ENCODE results near the gene CTH. TPM values are rescaled to one million over a fixed set of nuclear protein-coding genes. Genes with fewer than 3 reads are reported as not detected.
"Not testable (repeated sequence)": the region's sequence is repeated elsewhere in the genome, so short reads cannot be mapped to it uniquely, and the experiment has no call there.

CTH gene
- total RNA-seq, 1 experiment from 2014 or later, result 14.7 TPM

DNA sequence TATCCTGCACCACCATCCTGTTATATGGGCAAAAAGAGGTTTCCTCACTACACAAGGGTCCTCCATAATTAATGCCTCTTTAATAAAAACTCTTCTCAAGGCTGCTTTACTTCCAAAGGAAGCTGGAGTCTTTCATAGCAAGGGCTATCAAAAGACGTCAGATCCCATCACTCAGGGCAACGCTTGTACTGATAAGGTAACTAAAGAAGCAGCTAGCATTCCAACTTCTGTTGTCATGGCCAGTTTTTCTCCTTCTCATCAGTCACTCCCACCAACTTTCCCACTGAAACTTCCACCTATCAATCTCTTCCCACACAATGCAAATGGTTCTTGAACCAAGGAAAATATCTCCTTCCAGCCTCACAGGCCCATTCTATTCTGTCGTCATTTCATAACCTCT lies 39.5 kb upstream of the CTH start:
- H3K79me2 ChIP-seq (ENCODE audit: insufficient read depth, low read length); POLR2A ChIA-PET; CTCF ChIA-PET; H3K9me2 ChIP-seq (ENCODE audit: insufficient read depth); DNase-seq (ENCODE audit: low read depth, low spot score); H3K27me3 ChIP-seq (ENCODE audit: insufficient read depth, low read length); RAD21 ChIA-PET (ENCODE audit: low non-redundant PET in 1 of 2, low total read pairs in 2 of 2, uncharacterized antibody in 2 of 2, unreplicated experiment in 2 of 2); H3K27ac ChIP-seq (ENCODE audit: low read depth, low read length); ATAC-seq; intact Hi-C loops (cut with micrococcal nuclease); H3K9ac ChIP-seq (ENCODE audit: low read length); H3K4me3 ChIP-seq (replicated peaks in 1 of 2; ENCODE audit: low read depth in 1 of 2, low read length in 2 of 2); H2AFZ ChIP-seq (ENCODE audit: low read depth, low read length, poor library complexity, severe bottlenecking); H4K20me1 ChIP-seq (ENCODE audit: insufficient read depth); H3K9me3 ChIP-seq (ENCODE audit: control insufficient read depth in 1 of 2, insufficient read depth in 1 of 2, low read depth in 1 of 2, low read length in 2 of 2); H3K4me2 ChIP-seq (ENCODE audit: low read length); H3K36me3 ChIP-seq (ENCODE audit: control insufficient read depth in 1 of 2, insufficient read depth in 2 of 2, low read length in 2 of 2); BruUV-seq (replicated peaks): not testable (repeated sequence)
- H3K4me1 ChIP-seq (ENCODE audit: control insufficient read depth in 1 of 2, insufficient read depth in 2 of 2, low read length in 2 of 2), result peaks cover 15 to 24% of the 10 kb centered on the region in 2 experiments

DNA sequence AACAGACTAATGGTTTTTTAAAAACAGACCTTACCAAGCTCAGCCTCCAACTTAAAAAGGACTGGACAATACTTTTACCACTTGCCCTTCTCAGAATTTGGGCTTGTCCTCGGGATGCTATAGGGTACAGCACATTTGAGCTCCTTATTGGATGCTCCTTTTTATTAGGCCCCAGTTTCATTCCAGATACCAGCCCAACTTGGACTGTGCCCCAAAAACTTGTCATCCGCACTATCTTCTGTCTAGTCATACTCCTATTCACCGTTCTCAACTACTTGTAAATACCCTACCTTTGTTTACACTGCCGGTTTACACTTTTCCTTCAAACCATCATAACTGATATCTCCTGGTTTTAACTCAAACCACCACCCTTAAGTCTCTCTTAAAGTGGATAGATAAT lies 38.6 kb upstream of the CTH start:
- Histone ChIP-seq H3K9me2 (ENCODE audit: insufficient read depth) (no peaks in the 10 kb centered on the region), H3K9ac (ENCODE audit: low read length) (no peak overlapping the region), H3K9me3 (ENCODE audit: control insufficient read depth in 1 of 2, insufficient read depth in 1 of 2, low read depth in 1 of 2, low read length in 2 of 2) (no peaks in the 10 kb centered on the region), H3K36me3 (ENCODE audit: control insufficient read depth in 1 of 2, insufficient read depth in 2 of 2, low read length in 2 of 2) (no peaks in the 10 kb centered on the region), H4K20me1 (ENCODE audit: insufficient read depth) (no peaks in the 10 kb centered on the region), H3K4me3 (replicated peaks in 1 of 2; ENCODE audit: low read depth in 1 of 2, low read length in 2 of 2) (no peak overlapping the region), H3K4me1 (ENCODE audit: control insufficient read depth in 1 of 2, insufficient read depth in 2 of 2, low read length in 2 of 2) (peaks cover 9 to 16% of the 10 kb centered on the region in 2 experiments), H3K27me3 (ENCODE audit: insufficient read depth, low read length) (no peaks in the 10 kb centered on the region), H3K79me2 (ENCODE audit: insufficient read depth, low read length) (no peaks in the 10 kb centered on the region), H3K4me2 (ENCODE audit: low read length) (no peak overlapping the region), H2AFZ (ENCODE audit: low read depth, low read length, poor library complexity, severe bottlenecking) (no peak overlapping the region), H3K27ac (ENCODE audit: low read depth, low read length) (no peak overlapping the region)
- ATAC-seq, result no peak
- ChIA-PET POLR2A (no interaction called here), CTCF (no interaction called here), RAD21 (ENCODE audit: low non-redundant PET in 1 of 2, low total read pairs in 2 of 2, uncharacterized antibody in 2 of 2, unreplicated experiment in 2 of 2) (no interaction called here)
- no TSS peak for BruUV-seq (replicated peaks)
- no peak for TF ChIP-seq CEBPB (IDR thresholded peaks at IDR 0.05; ENCODE audit: low read depth)
- TF ChIP-seq TCF7L2 (IDR thresholded peaks at IDR 0.05; ENCODE audit: borderline replicate concordance, extremely low read depth, insufficient read depth, insufficient read length), result no peak
- TF ChIP-seq POLR2A (IDR thresholded peaks at IDR 0.05; ENCODE audit: borderline replicate concordance, extremely low read depth, insufficient read depth, insufficient read length), result no peak
- TF ChIP-seq ZNF274 (IDR thresholded peaks at IDR 0.05; ENCODE audit: low read depth, low read length), result no peak
- no peak for TF ChIP-seq EZH2phosphoT487 (IDR thresholded peaks at IDR 0.05; ENCODE audit: borderline replicate concordance)
- no peak for TF ChIP-seq SP1 (IDR thresholded peaks at IDR 0.05; ENCODE audit: low read depth)
- TF ChIP-seq, protein P1, sequence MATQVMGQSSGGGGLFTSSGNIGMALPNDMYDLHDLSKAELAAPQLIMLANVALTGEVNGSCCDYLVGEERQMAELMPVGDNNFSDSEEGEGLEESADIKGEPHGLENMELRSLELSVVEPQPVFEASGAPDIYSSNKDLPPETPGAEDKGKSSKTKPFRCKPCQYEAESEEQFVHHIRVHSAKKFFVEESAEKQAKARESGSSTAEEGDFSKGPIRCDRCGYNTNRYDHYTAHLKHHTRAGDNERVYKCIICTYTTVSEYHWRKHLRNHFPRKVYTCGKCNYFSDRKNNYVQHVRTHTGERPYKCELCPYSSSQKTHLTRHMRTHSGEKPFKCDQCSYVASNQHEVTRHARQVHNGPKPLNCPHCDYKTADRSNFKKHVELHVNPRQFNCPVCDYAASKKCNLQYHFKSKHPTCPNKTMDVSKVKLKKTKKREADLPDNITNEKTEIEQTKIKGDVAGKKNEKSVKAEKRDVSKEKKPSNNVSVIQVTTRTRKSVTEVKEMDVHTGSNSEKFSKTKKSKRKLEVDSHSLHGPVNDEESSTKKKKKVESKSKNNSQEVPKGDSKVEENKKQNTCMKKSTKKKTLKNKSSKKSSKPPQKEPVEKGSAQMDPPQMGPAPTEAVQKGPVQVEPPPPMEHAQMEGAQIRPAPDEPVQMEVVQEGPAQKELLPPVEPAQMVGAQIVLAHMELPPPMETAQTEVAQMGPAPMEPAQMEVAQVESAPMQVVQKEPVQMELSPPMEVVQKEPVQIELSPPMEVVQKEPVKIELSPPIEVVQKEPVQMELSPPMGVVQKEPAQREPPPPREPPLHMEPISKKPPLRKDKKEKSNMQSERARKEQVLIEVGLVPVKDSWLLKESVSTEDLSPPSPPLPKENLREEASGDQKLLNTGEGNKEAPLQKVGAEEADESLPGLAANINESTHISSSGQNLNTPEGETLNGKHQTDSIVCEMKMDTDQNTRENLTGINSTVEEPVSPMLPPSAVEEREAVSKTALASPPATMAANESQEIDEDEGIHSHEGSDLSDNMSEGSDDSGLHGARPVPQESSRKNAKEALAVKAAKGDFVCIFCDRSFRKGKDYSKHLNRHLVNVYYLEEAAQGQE (IDR thresholded peaks at IDR 0.05; ENCODE audit: low read depth), result no peak
- TF ChIP-seq EGR1 (IDR thresholded peaks at IDR 0.05; ENCODE audit: low read depth), result no peak
- TF ChIP-seq JUND (IDR thresholded peaks at IDR 0.05), result no peak
- TF ChIP-seq, protein P2, sequence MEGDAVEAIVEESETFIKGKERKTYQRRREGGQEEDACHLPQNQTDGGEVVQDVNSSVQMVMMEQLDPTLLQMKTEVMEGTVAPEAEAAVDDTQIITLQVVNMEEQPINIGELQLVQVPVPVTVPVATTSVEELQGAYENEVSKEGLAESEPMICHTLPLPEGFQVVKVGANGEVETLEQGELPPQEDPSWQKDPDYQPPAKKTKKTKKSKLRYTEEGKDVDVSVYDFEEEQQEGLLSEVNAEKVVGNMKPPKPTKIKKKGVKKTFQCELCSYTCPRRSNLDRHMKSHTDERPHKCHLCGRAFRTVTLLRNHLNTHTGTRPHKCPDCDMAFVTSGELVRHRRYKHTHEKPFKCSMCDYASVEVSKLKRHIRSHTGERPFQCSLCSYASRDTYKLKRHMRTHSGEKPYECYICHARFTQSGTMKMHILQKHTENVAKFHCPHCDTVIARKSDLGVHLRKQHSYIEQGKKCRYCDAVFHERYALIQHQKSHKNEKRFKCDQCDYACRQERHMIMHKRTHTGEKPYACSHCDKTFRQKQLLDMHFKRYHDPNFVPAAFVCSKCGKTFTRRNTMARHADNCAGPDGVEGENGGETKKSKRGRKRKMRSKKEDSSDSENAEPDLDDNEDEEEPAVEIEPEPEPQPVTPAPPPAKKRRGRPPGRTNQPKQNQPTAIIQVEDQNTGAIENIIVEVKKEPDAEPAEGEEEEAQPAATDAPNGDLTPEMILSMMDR (IDR thresholded peaks at IDR 0.05 in 2 of 3, conservative IDR thresholded peaks at IDR 0.05 in 1 of 3; ENCODE audit: borderline replicate concordance in 1 of 3, insufficient read depth in 1 of 3, low read depth in 2 of 3, low read length in 2 of 3), result no peak
- TF ChIP-seq, protein P3, sequence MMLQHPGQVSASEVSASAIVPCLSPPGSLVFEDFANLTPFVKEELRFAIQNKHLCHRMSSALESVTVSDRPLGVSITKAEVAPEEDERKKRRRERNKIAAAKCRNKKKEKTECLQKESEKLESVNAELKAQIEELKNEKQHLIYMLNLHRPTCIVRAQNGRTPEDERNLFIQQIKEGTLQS (IDR thresholded peaks at IDR 0.05), result no peak
- no peak for TF ChIP-seq ZFX (IDR thresholded peaks at IDR 0.05)
- no peak for TF ChIP-seq SRF (IDR thresholded peaks at IDR 0.05; ENCODE audit: low read depth)
- no peak for TF ChIP-seq FOSL1 (IDR thresholded peaks at IDR 0.05; ENCODE audit: low read depth)
- TF ChIP-seq POLR2AphosphoS5 (IDR thresholded peaks at IDR 0.05; ENCODE audit: low read depth, low read length), result no peak
- TF ChIP-seq CBX3 (IDR thresholded peaks at IDR 0.05; ENCODE audit: low read depth), result no peak
- no peak for TF ChIP-seq EZH2 (IDR thresholded peaks at IDR 0.05)
- no peak for DNase-seq (ENCODE audit: low read depth, low spot score)
- intact Hi-C loops (cut with micrococcal nuclease), result no loop called here
